ENCODE results near the gene MBNL3. TPM values are rescaled to one million over a fixed set of nuclear protein-coding genes. Genes with fewer than 3 reads are reported as not detected.

The MBNL3 gene
- total RNA-seq, 1 experiment from 2014 or later = 195 TPM

DNA sequence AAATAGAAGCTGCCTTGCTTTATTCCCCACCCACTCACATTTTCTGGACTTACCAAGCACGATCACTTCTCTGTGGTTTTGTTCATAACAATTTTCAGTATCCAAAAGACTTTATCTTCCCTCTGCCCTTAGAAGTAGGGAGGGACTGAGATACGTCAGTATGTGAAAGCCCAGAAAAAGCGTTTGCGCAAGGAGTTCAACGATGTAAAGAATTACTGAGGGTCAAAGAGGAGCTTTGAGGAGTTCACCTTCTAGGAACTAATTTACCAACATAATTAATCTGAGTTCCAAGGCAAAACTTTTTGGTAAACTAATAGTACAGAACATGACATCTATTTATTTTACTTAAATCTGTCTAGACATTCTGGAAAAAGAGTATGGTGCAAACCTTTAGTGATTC is 84.6 kb downstream of the MBNL3 start:
- no peaks in the 10 kb centered on the region for H3K27me3 Mint-ChIP-seq (ENCODE audit: insufficient read depth, unreplicated experiment)
- no TSS peak for BruUV-seq (replicated peaks)

DNA sequence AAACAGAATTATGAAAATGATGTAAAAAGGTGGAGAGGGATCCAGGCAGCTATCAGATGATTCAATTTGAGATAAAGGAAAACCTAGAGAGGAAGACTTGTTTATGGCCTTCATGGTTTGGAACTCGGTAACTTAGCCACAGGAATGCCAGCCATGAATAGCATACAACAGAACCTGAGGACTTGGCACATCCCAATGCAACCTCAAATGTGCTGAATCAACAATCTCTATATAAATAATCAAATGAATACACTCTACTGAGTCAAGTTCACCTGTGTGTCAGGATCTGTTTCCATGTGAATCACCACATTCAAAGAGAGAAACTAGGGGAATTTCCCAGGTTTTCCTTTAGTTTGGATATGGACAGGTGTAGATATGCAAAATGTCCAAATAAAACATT is 86.9 kb downstream of the MBNL3 start:
- H3K36me3 Mint-ChIP-seq (ENCODE audit: insufficient read depth, unreplicated experiment) = peaks cover 44% of the 10 kb centered on the region
- TF ChIP-seq, protein P1, sequence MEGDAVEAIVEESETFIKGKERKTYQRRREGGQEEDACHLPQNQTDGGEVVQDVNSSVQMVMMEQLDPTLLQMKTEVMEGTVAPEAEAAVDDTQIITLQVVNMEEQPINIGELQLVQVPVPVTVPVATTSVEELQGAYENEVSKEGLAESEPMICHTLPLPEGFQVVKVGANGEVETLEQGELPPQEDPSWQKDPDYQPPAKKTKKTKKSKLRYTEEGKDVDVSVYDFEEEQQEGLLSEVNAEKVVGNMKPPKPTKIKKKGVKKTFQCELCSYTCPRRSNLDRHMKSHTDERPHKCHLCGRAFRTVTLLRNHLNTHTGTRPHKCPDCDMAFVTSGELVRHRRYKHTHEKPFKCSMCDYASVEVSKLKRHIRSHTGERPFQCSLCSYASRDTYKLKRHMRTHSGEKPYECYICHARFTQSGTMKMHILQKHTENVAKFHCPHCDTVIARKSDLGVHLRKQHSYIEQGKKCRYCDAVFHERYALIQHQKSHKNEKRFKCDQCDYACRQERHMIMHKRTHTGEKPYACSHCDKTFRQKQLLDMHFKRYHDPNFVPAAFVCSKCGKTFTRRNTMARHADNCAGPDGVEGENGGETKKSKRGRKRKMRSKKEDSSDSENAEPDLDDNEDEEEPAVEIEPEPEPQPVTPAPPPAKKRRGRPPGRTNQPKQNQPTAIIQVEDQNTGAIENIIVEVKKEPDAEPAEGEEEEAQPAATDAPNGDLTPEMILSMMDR (IDR thresholded peaks at IDR 0.05; ENCODE audit: insufficient read depth in 1 of 2, low read depth in 1 of 2, low read length in 1 of 2, severe bottlenecking in 1 of 2, unreplicated experiment in 1 of 2) = no peak
- H3K27ac Mint-ChIP-seq (ENCODE audit: unreplicated experiment) = no peak overlapping the region
- no peak for DNase-seq
- no peaks in the 10 kb centered on the region for H3K9me3 ChIP-seq
- no TSS peak for BruUV-seq (replicated peaks)
- intact Hi-C loops (cut with micrococcal nuclease; ENCODE audit: unreplicated experiment) = no loop called here
- no peaks in the 10 kb centered on the region for H3K9me3 Mint-ChIP-seq (ENCODE audit: unreplicated experiment)
- H3K27me3 Mint-ChIP-seq (ENCODE audit: insufficient read depth, unreplicated experiment) = no peaks in the 10 kb centered on the region
- H3K4me1 ChIP-seq = no peaks in the 10 kb centered on the region
- no peaks in the 10 kb centered on the region for H3K27me3 ChIP-seq (replicated peaks; ENCODE audit: control insufficient read depth, insufficient read depth, low read length)
- H3K4me1 Mint-ChIP-seq (ENCODE audit: low read depth, unreplicated experiment) = peaks cover 6% of the 10 kb centered on the region
- ChIA-PET CTCF (no interaction called here), POLR2A (no interaction called here)
- no peak overlapping the region for H3K4me3 Mint-ChIP-seq (ENCODE audit: unreplicated experiment)
- H3K36me3 ChIP-seq (ENCODE audit: control insufficient read depth, insufficient read depth, low read length) = no peaks in the 10 kb centered on the region
- H3K4me3 ChIP-seq (ENCODE audit: low read depth, low read length) = no peak overlapping the region

More for the DNA sequence above, 84.6 kb downstream of the MBNL3 start:
- ChIA-PET CTCF (no interaction called here), POLR2A (no interaction called here)
- Histone ChIP-seq H3K4me1 (peaks cover 6% of the 10 kb centered on the region), H3K4me3 (ENCODE audit: low read depth, low read length) (no peak overlapping the region), H3K27me3 (replicated peaks; ENCODE audit: control insufficient read depth, insufficient read depth, low read length) (no peaks in the 10 kb centered on the region), H3K36me3 (ENCODE audit: control insufficient read depth, insufficient read depth, low read length) (no peaks in the 10 kb centered on the region), H3K9me3 (no peaks in the 10 kb centered on the region)
- Mint-ChIP-seq H3K4me3 (ENCODE audit: unreplicated experiment) (no peak overlapping the region), H3K36me3 (ENCODE audit: insufficient read depth, unreplicated experiment) (peaks cover 45% of the 10 kb centered on the region), H3K9me3 (ENCODE audit: unreplicated experiment) (no peaks in the 10 kb centered on the region), H3K4me1 (ENCODE audit: low read depth, unreplicated experiment) (peaks cover 10% of the 10 kb centered on the region), H3K27ac (ENCODE audit: unreplicated experiment) (no peak overlapping the region)
- TF ChIP-seq, protein P1 (IDR thresholded peaks at IDR 0.05; ENCODE audit: insufficient read depth in 1 of 2, low read depth in 1 of 2, low read length in 1 of 2, severe bottlenecking in 1 of 2, unreplicated experiment in 1 of 2) = no peak
- no peak for DNase-seq
- intact Hi-C loops (cut with micrococcal nuclease; ENCODE audit: unreplicated experiment) = no loop called here

- no peak overlapping the region for H3K4me3 Mint-ChIP-seq (ENCODE audit: unreplicated experiment)
- TF ChIP-seq, protein P1 (IDR thresholded peaks at IDR 0.05; ENCODE audit: insufficient read depth in 1 of 2, low read depth in 1 of 2, low read length in 1 of 2, severe bottlenecking in 1 of 2, unreplicated experiment in 1 of 2) = no peak
These were observed 88.1 kb downstream of the MBNL3 start for GRCh38 chrX:132400706-132401105.

More at GRCh38 chrX:132400706-132401105, 88.1 kb downstream of the MBNL3 start:
- Histone ChIP-seq H3K4me3 (ENCODE audit: low read depth, low read length) (no peak overlapping the region), H3K36me3 (ENCODE audit: control insufficient read depth, insufficient read depth, low read length) (no peaks in the 10 kb centered on the region), H3K9me3 (no peaks in the 10 kb centered on the region), H3K27me3 (replicated peaks; ENCODE audit: control insufficient read depth, insufficient read depth, low read length) (no peaks in the 10 kb centered on the region), H3K4me1 (no peaks in the 10 kb centered on the region; the same call in 1 of the 2 replicates)
- Mint-ChIP-seq H3K4me1 (ENCODE audit: low read depth, unreplicated experiment) (peaks cover 6% of the 10 kb centered on the region), H3K27ac (ENCODE audit: unreplicated experiment) (no peak overlapping the region), H3K36me3 (ENCODE audit: insufficient read depth, unreplicated experiment) (peaks cover 39% of the 10 kb centered on the region), H3K27me3 (ENCODE audit: insufficient read depth, unreplicated experiment) (no peaks in the 10 kb centered on the region), H3K9me3 (ENCODE audit: unreplicated experiment) (no peaks in the 10 kb centered on the region)
- DNase-seq = no peak
- ChIA-PET POLR2A (no interaction called here), CTCF (no interaction called here)
- intact Hi-C loops (cut with micrococcal nuclease; ENCODE audit: unreplicated experiment) = no loop called here
- no TSS peak for BruUV-seq (replicated peaks)

All from Caco-2 (cell line).